ENCODE results near the gene GZMA. TPM values are rescaled to one million over a fixed set of nuclear protein-coding genes. Genes with fewer than 3 reads are reported as not detected.
"Not testable (repeated sequence)": the region's sequence is repeated elsewhere in the genome, so short reads cannot be mapped to it uniquely, and the experiment has no call there.

Gene GZMA
- total RNA-seq, 1 experiment from 2014 or later: not detected

DNA sequence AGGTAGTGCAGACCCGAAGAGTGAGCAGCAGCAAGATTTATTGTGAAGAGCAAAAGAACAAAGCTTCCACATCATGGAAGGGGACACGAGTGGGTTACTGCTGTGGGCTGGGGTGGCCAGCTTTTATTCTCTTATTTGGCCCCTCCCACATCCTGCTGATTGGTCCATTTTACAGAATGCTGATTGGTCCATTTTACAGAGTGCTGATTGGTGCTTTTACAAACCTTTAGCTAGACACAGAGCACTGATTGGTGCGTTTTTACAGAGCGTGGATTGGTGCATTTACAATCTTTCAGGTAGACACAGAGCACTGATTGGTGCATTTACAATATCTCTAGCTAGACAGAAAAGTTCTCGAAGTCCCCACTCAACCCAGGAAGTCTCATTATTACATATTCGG lies 11.4 kb upstream of the GZMA start:
- H3K79me2 ChIP-seq (ENCODE audit: insufficient read depth, low read length); H3K23me2 ChIP-seq (ENCODE audit: insufficient read length, low read depth, low read length, poor library complexity, severe bottlenecking); H3K4ac ChIP-seq (ENCODE audit: low read depth, low read length); H2BK20ac ChIP-seq (ENCODE audit: low read depth, low read length, poor library complexity, severe bottlenecking); H4K8ac ChIP-seq (replicated peaks; ENCODE audit: insufficient read length, low read depth, low read length); H4K91ac ChIP-seq (ENCODE audit: insufficient read length, low read depth, low read length); H3K9ac ChIP-seq (ENCODE audit: extremely low read depth, insufficient read length, low read length); H4K20me1 ChIP-seq (ENCODE audit: control insufficient read depth, insufficient read depth, insufficient read length); H2BK120ac ChIP-seq (ENCODE audit: low read depth, low read length, poor library complexity, severe bottlenecking); H3K4me2 ChIP-seq (ENCODE audit: insufficient read depth, insufficient read length, low read length); H3K4me1 ChIP-seq (ENCODE audit: insufficient read depth, low read length); H3K14ac ChIP-seq (ENCODE audit: insufficient read depth, low read length); H4K5ac ChIP-seq (ENCODE audit: insufficient read length, low read depth, low read length); H2BK12ac ChIP-seq (ENCODE audit: insufficient read length, low read depth, low read length); H3K23ac ChIP-seq (ENCODE audit: insufficient read length, low read depth, low read length); H3K27ac ChIP-seq (ENCODE audit: insufficient read length, low read depth, low read length); H3K79me1 ChIP-seq (ENCODE audit: insufficient read depth, low read depth, low read length, poor library complexity, severe bottlenecking); H3K27ac Mint-ChIP-seq; H3K18ac ChIP-seq (ENCODE audit: insufficient read length, low read depth, low read length); H3K56ac ChIP-seq (ENCODE audit: insufficient read length, low read depth, low read length); H2AFZ ChIP-seq (ENCODE audit: low read length); DNase-seq; H2BK5ac ChIP-seq (ENCODE audit: insufficient read length, low read length); H3K9me3 ChIP-seq (ENCODE audit: control insufficient read depth, low read depth, low read length); H2BK15ac ChIP-seq (ENCODE audit: low read depth, low read length); H3K4me3 Mint-ChIP-seq; H3T11ph ChIP-seq (ENCODE audit: low read length); H3K27me3 ChIP-seq (ENCODE audit: insufficient read depth, low read length); H2AK5ac ChIP-seq (ENCODE audit: insufficient read length, low read length): not testable (repeated sequence)
- peaks cover 2 to 17% (median 13%) of the 10 kb centered on the region in 3 experiments; a peak in 5 of 7 replicates for H3K36me3 Mint-ChIP-seq (ENCODE audit: insufficient read depth in 1 of 3, low read depth in 3 of 3)
- H3K9me3 Mint-ChIP-seq: peaks cover 17 to 29% of the 10 kb centered on the region in 2 experiments
- peaks cover 16 to 22% of the 10 kb centered on the region in 2 experiments for H3K4me1 Mint-ChIP-seq
- no CpG with 5 or more reads among the region's 6 CpGs for WGBS (ENCODE audit: extremely low coverage, insufficient read length, low lambda C conversion rate)
- H3K27me3 Mint-ChIP-seq (ENCODE audit: low read depth): peaks cover 26% of the 10 kb centered on the region
